ENCODE results near the gene GBF1. TPM values are rescaled to one million over a fixed set of nuclear protein-coding genes. Genes with fewer than 3 reads are reported as not detected.

Gene GBF1
- total RNA-seq, 1 donor from 2014 or later, result 71.6 TPM

DNA sequence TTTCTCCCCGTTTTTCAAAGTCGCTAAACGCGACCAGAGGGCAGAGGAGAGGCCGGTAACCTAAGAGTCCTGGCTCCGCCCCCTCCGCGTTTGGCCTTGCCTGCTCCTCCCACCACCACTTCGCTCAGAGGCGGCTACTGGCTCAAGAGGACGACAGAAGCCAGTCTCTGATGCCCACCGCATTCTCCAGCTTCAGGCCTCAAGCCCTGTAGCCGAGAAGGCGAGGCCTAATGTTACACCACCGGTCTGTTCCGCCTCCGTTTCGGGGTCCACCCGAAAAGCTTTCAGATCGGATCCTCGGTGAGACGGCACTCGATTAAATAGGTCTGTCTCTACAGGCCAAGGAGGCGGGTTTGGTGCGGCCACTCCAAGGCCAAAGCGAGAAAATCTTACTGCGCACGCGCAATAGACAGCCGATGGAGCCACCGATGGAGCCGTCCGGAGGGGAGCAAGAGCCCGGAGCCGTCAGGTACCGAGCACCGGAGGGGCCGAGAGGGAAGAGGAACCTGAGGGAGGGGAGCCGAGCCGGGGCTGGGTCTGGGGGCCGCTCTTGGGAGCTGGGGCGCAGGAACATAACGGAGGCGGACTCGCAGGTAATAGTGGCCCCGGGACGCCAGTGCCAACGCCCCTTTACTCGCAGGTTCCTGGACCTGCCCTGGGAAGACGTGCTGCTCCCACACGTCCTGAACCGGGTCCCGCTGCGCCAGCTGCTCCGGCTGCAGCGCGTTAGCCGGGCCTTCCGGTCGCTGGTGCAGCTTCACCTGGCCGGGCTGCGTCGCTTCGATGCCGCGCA is 175.6 kb downstream of the GBF1 start, which contains the start of gene FBXL15:
FBXL15 (plus strand) TSS at position 123 of the 793 bp plus-strand sequence; CDS start at position 417, 294 bp downstream.
- H3K36me3 Mint-ChIP-seq (ENCODE audit: unreplicated experiment), result no peaks in the 10 kb centered on the region
- H3K27ac Mint-ChIP-seq (ENCODE audit: unreplicated experiment), result peak within 1 kb of the TSS; percentile 98
- peak; percentile 98 for DNase-seq
- peak within 1 kb of the TSS; percentile 84 for H3K4me3 Mint-ChIP-seq (ENCODE audit: unreplicated experiment)
- H3K27me3 Mint-ChIP-seq (ENCODE audit: unreplicated experiment), result peaks cover 13% of the 10 kb centered on the region
- H3K9me3 Mint-ChIP-seq (ENCODE audit: unreplicated experiment), result peaks cover 11% of the 10 kb centered on the region
- TF ChIP-seq, protein P1, sequence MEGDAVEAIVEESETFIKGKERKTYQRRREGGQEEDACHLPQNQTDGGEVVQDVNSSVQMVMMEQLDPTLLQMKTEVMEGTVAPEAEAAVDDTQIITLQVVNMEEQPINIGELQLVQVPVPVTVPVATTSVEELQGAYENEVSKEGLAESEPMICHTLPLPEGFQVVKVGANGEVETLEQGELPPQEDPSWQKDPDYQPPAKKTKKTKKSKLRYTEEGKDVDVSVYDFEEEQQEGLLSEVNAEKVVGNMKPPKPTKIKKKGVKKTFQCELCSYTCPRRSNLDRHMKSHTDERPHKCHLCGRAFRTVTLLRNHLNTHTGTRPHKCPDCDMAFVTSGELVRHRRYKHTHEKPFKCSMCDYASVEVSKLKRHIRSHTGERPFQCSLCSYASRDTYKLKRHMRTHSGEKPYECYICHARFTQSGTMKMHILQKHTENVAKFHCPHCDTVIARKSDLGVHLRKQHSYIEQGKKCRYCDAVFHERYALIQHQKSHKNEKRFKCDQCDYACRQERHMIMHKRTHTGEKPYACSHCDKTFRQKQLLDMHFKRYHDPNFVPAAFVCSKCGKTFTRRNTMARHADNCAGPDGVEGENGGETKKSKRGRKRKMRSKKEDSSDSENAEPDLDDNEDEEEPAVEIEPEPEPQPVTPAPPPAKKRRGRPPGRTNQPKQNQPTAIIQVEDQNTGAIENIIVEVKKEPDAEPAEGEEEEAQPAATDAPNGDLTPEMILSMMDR (IDR thresholded peaks at IDR 0.05; ENCODE audit: partially characterized antibody, unreplicated experiment), result no peak
- peaks cover 18% of the 10 kb centered on the region for H3K4me1 Mint-ChIP-seq (ENCODE audit: low read depth, unreplicated experiment)

DNA sequence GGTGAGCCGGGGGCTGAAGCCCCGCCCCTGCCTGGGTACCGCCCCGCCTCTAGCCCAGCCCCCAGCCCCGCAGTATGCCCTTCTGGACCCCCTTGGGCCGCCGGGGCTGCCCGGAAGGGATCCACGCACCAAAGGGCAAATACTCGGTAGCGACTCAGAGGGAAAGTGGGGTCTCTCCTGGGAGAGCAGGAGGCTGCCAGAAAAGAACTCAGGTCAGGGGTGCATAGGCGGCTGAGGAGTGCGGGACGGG is 176.1 kb downstream of the GBF1 start:
- Mint-ChIP-seq H3K9me3 (ENCODE audit: unreplicated experiment) (peaks cover 9% of the 10 kb centered on the region), H3K4me3 (ENCODE audit: unreplicated experiment) (peak overlapping the region; percentile 81), H3K27me3 (ENCODE audit: unreplicated experiment) (peaks cover 13% of the 10 kb centered on the region), H3K27ac (ENCODE audit: unreplicated experiment) (no peak overlapping the region), H3K4me1 (ENCODE audit: low read depth, unreplicated experiment) (peaks cover 17% of the 10 kb centered on the region), H3K36me3 (ENCODE audit: unreplicated experiment) (no peaks in the 10 kb centered on the region)
- DNase-seq, result no peak
- TF ChIP-seq, protein P1 (IDR thresholded peaks at IDR 0.05; ENCODE audit: partially characterized antibody, unreplicated experiment), result no peak

DNA sequence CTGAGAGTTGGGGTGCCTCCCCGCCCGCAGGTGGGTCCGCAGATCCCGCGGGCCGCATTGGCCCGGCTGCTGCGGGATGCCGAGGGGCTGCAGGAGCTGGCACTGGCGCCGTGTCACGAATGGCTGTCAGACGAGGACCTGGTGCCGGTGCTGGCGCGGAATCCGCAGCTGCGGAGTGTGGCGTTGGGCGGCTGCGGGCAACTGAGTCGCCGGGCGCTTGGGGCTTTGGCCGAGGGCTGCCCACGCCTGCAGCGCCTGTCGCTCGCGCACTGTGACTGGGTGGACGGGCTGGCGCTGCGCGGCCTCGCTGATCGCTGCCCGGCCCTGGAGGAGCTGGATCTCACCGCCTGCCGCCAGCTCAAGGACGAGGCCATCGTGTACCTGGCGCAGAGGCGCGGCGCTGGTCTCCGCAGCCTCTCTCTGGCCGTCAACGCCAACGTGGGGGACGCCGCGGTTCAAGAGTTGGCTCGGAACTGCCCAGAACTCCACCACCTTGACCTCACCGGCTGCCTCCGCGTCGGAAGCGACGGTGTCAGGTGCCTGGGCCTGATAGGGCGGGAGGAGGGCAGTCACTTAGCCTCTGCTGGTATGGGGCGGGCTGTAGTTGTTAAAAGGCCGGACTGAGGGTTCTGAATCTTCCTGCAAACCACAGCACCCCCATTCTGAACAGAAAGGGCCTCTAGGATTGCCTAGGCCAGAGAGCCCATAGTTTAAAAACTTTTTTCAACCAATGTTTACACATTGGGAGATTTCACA is 176.6 kb downstream of the GBF1 start:
- TF ChIP-seq, protein P1 (IDR thresholded peaks at IDR 0.05; ENCODE audit: partially characterized antibody, unreplicated experiment), result no peak

DNA sequence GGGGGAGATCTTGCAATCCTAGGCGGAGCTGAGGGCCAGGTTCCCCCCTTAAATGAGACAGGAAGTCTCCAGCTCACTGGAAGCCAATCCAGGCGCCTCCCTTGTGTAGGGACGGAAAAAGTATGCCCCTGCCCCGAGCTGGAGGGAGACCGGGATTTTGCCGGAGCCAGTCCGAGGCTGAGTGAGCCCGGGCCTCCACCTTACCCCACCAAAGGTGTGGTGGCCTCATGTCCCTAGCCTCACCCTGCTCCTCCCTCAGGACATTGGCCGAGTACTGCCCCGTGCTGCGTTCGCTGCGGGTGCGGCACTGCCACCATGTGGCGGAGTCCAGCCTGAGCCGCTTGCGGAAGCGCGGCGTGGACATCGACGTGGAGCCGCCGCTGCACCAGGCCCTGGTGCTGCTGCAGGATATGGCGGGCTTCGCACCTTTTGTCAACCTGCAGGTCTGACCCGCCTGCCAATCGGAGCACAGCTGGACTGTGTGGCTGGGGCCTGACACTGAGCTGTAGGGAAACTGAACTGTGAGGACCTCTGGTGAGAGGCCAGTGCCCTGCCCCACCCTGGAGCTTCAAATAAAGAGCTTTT is 177.3 kb downstream of the GBF1 start:
- Mint-ChIP-seq H3K36me3 (ENCODE audit: unreplicated experiment) (no peaks in the 10 kb centered on the region), H3K4me1 (ENCODE audit: low read depth, unreplicated experiment) (peaks cover 13% of the 10 kb centered on the region), H3K27ac (ENCODE audit: unreplicated experiment) (no peak overlapping the region), H3K4me3 (ENCODE audit: unreplicated experiment) (peak overlapping the region; percentile 79), H3K27me3 (ENCODE audit: unreplicated experiment) (peaks cover 13% of the 10 kb centered on the region), H3K9me3 (ENCODE audit: unreplicated experiment) (peaks cover 6% of the 10 kb centered on the region)
- peak; percentile 88 for DNase-seq
- TF ChIP-seq, protein P1 (IDR thresholded peaks at IDR 0.05; ENCODE audit: partially characterized antibody, unreplicated experiment), result peak; percentile 53

More for the DNA sequence above, 176.6 kb downstream of the GBF1 start:
- H3K36me3 Mint-ChIP-seq (ENCODE audit: unreplicated experiment), result no peaks in the 10 kb centered on the region
- no peak for DNase-seq
- peak overlapping the region; percentile 81 for H3K4me3 Mint-ChIP-seq (ENCODE audit: unreplicated experiment)
- H3K4me1 Mint-ChIP-seq (ENCODE audit: low read depth, unreplicated experiment), result peaks cover 17% of the 10 kb centered on the region
- H3K27me3 Mint-ChIP-seq (ENCODE audit: unreplicated experiment), result peaks cover 13% of the 10 kb centered on the region
- H3K9me3 Mint-ChIP-seq (ENCODE audit: unreplicated experiment), result peaks cover 9% of the 10 kb centered on the region
- H3K27ac Mint-ChIP-seq (ENCODE audit: unreplicated experiment), result no peak overlapping the region

All from glutamatergic neuron (in vitro differentiated cells).